Caco-2 (cell line): ENCODE data around the gene TMEM40. TPM values are rescaled to one million over a fixed set of nuclear protein-coding genes. Genes with fewer than 3 reads are reported as not detected.
A peak's percentile ranks its signal among the peaks of the same experiment; 100 is the strongest.
"Not testable (repeated sequence)": the region's sequence is repeated elsewhere in the genome, so short reads cannot be mapped to it uniquely, and the experiment has no call there.

ENCODE experiments used
- BruUV-seq: library from RNA; stranded (reverse); fragments of 400-500 nt; replicated peaks from 2 replicates; lab custom pipeline; 2021; lab: Mats Ljungman, UMichigan
- CTCF ChIA-PET: fragments of 300-600 bp; sonication (Branson Sonifier 250); formaldehyde crosslinking; loops from one replicate; lab custom pipeline; 2022; ENCODE audit warnings: antibody characterized with exemption; lab: Charles Lee
- POLR2A ChIA-PET: fragments of 300-600 bp; sonication (Branson Sonifier 250); formaldehyde crosslinking; loops from one replicate; lab custom pipeline; 2022; ENCODE audit warnings: antibody characterized with exemption; lab: Charles Lee
- DNase-seq, 2 experiments: peaks; one replicate each; pipeline versions ENCODE4 v3.0.0 to v3.0.0-alpha.2; 2020 to 2022
- H3K27me3 ChIP-seq: replicated peaks from 2 replicates; pipeline ENCODE4 v1.6.0; 2011; ENCODE audit warnings: low read length; ENCODE audit not compliant: control insufficient read depth, insufficient read depth
- H3K36me3 ChIP-seq: 2 replicates; pipeline ENCODE4 v1.5.1; 2011; ENCODE audit warnings: low read length; ENCODE audit not compliant: control insufficient read depth, insufficient read depth
- H3K4me1 ChIP-seq: fragments of 250-450 bp; sonication (Bioruptor Pico); 2 replicates; pipeline ENCODE4 v1.5.1; 2020; ENCODE audit warnings: mild to moderate bottlenecking
- H3K4me3 ChIP-seq: 2 replicates; pipeline ENCODE4 v1.5.1; 2011; ENCODE audit warnings: low read depth, mild to moderate bottlenecking, control low read depth, low read length
- H3K9me3 ChIP-seq: fragments of 250-450 bp; sonication (Bioruptor Pico); 2 replicates; pipeline ENCODE4 v1.5.1; 2020; ENCODE audit warnings: mild to moderate bottlenecking, moderate library complexity
- H3K27ac Mint-ChIP-seq: one replicate; pipeline ENCODE4 v1.8.0; 2022; ENCODE audit warnings: mixed read lengths; ENCODE audit not compliant: unreplicated experiment
- H3K27me3 Mint-ChIP-seq: one replicate; pipeline ENCODE4 v1.8.0; 2022; ENCODE audit warnings: mixed read lengths; ENCODE audit not compliant: insufficient read depth, unreplicated experiment
- H3K36me3 Mint-ChIP-seq: one replicate; pipeline ENCODE4 v1.8.0; 2022; ENCODE audit warnings: mild to moderate bottlenecking, mixed read lengths; ENCODE audit not compliant: insufficient read depth, unreplicated experiment
- H3K4me1 Mint-ChIP-seq: one replicate; pipeline ENCODE4 v1.8.0; 2022; ENCODE audit warnings: low read depth, mixed read lengths; ENCODE audit not compliant: unreplicated experiment
- H3K4me3 Mint-ChIP-seq: one replicate; pipeline ENCODE4 v1.8.0; 2022; ENCODE audit warnings: mild to moderate bottlenecking, moderate library complexity, mixed read lengths; ENCODE audit not compliant: unreplicated experiment
- H3K9me3 Mint-ChIP-seq: one replicate; pipeline ENCODE4 v1.8.0; 2022; ENCODE audit warnings: mixed read lengths; ENCODE audit not compliant: unreplicated experiment
- CTCF ChIP-seq, 2 experiments: fragments of 200-600 bp in 1 of 2; IDR thresholded peaks; 1 replicate in 1 of 2; 2 replicates in 1 of 2; pipeline versions ENCODE4 v1.5.1 to v1.8.0; 2011 to 2022; ENCODE audit warnings: antibody characterized with exemption in 1 of 2, control low read depth in 1 of 2, inconsistent platforms in 1 of 2, low read depth in 1 of 2, low read length in 1 of 2, mild to moderate bottlenecking in 1 of 2, moderate library complexity in 1 of 2; ENCODE audit not compliant: insufficient read depth in 1 of 2, severe bottlenecking in 1 of 2, unreplicated experiment in 1 of 2
- intact Hi-C: fragments of 100-400 bp; cut with micrococcal nuclease; formaldehyde crosslinking; loops from one replicate; pipeline ENCODE4 v1.10.0; 2022; ENCODE audit not compliant: unreplicated experiment
- total RNA-seq: library from RNA; stranded (reverse); gene quantifications from 2 replicates; pipeline ENCODE4 v1.2.3, GENCODE V29; 2022

TMEM40 gene
- total RNA-seq, 1 experiment from 2014 or later, result 0.86 TPM

- POLR2A ChIA-PET, H3K4me3 Mint-ChIP-seq, CTCF ChIA-PET, intact Hi-C loops, H3K36me3 ChIP-seq, BruUV-seq, H3K9me3 ChIP-seq, H3K27ac Mint-ChIP-seq, H3K4me3 ChIP-seq, H3K4me1 Mint-ChIP-seq, H3K36me3 Mint-ChIP-seq, H3K4me1 ChIP-seq, H3K27me3 ChIP-seq, H3K9me3 Mint-ChIP-seq, H3K27me3 Mint-ChIP-seq: not testable (repeated sequence)
- peak in 1 of 2 experiments; percentile 19 for DNase-seq
Observed at GRCh38 chr3:12787346-12787745, 28.3 kb upstream of the TMEM40 start.

GRCh38 chr3:12785096-12785495 lies 26.0 kb upstream of the TMEM40 start:
- POLR2A ChIA-PET, result no interaction called here
- no peaks in the 10 kb centered on the region for H3K4me1 ChIP-seq
- no peak for DNase-seq
- H3K36me3 ChIP-seq, result no peaks in the 10 kb centered on the region
- CTCF ChIA-PET, result no interaction called here
- Mint-ChIP-seq H3K27ac (no peak overlapping the region), H3K4me3 (no peak overlapping the region), H3K27me3 (peaks cover 6% of the 10 kb centered on the region), H3K9me3 (no peaks in the 10 kb centered on the region), H3K4me1 (peaks cover 6% of the 10 kb centered on the region), H3K36me3 (peaks cover 5% of the 10 kb centered on the region)
- BruUV-seq, result no TSS peak
- H3K27me3 ChIP-seq, result no peaks in the 10 kb centered on the region
- no peak for TF ChIP-seq CTCF (IDR thresholded peaks at IDR 0.05; ENCODE audit: insufficient read depth in 1 of 2, low read depth in 1 of 2, low read length in 1 of 2, severe bottlenecking in 1 of 2, unreplicated experiment in 1 of 2)
- intact Hi-C loops, result no loop called here
- no peaks in the 10 kb centered on the region for H3K9me3 ChIP-seq
- H3K4me3 ChIP-seq, result no peak overlapping the region

GRCh38 chr3:12782172-12782815 lies 23.2 kb upstream of the TMEM40 start:
- intact Hi-C loops, result no loop called here
- ChIA-PET CTCF (no interaction called here), POLR2A (no interaction called here)
- no peaks in the 10 kb centered on the region for H3K9me3 ChIP-seq
- H3K4me3 ChIP-seq, result no peak overlapping the region
- H3K36me3 ChIP-seq, result no peaks in the 10 kb centered on the region
- peak in 1 of 2 experiments; percentile 29 for DNase-seq
- Mint-ChIP-seq H3K9me3 (no peaks in the 10 kb centered on the region), H3K36me3 (no peaks in the 10 kb centered on the region), H3K27me3 (peaks cover 3% of the 10 kb centered on the region), H3K4me1 (peaks cover 6% of the 10 kb centered on the region), H3K27ac (no peak overlapping the region), H3K4me3 (no peak overlapping the region)
- no peaks in the 10 kb centered on the region for H3K4me1 ChIP-seq
- BruUV-seq, result no TSS peak
- no peak for TF ChIP-seq CTCF (IDR thresholded peaks at IDR 0.05; ENCODE audit: insufficient read depth in 1 of 2, low read depth in 1 of 2, low read length in 1 of 2, severe bottlenecking in 1 of 2, unreplicated experiment in 1 of 2)
- no peaks in the 10 kb centered on the region for H3K27me3 ChIP-seq
